Activated CD4-positive, alpha-beta T cell treated with anti-CD3 and anti-CD28 coated beads, Interleukin-2, amount 50 U/mL, for 4 hours (primary cell): ENCODE results near the gene ABCA8.
"Not testable (repeated sequence)": the region's sequence is repeated elsewhere in the genome, so short reads cannot be mapped to it uniquely, and the experiment has no call there.

Experiments
- DNase-seq, 2 experiments: peaks; one replicate each; pipeline ENCODE4 v3.0.0-alpha.2; 2020

ABCA8 gene

DNA sequence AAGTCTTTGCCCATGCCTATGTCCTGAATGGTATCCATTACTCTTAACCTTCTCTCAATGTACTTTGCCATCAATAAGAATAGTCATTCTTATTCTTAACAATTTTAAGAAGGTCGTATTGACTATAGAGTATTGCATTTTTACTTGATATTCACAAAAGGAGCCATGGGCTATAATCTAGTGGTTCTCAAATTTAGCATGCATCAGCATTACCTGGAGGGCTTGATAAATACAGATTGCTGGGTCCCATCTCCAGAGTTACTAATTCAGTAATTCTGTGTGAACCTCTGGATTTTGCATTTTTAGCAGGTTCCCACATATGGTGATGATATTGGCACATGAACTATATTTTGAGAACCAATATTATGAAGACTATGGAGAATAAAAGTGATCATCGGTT is 89.6 kb downstream of the ABCA8 start:
- DNase-seq, result no peak

DNA sequence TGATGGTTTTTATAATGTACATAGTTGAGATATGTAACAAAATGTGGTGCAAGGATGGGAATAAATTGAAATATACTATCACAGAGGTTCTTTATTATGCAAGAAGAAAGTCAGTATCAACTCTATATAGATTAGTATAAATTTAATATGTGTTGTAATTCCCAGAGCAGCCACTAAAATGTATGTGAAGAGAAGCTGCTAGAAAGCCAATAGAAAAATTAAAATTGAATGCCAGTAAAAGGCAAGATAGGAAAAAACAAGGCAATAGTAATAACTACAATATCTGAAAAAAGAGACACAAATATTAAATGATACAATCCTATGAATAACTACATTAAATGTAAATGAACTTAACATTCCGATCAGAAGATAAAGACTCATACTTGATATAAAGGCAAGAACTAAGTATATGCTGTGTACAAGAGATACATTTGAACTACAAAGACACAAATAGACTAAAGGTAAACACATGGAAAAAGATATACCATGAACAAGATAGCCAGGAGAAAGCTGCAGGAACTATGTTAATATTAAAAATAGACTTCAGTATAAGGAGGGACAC is 92.0 kb downstream of the ABCA8 start:
- no peak for DNase-seq

GRCh38 chr17:68861602-68862001 is 93.6 kb downstream of the ABCA8 start:
- DNase-seq, result no peak

DNA sequence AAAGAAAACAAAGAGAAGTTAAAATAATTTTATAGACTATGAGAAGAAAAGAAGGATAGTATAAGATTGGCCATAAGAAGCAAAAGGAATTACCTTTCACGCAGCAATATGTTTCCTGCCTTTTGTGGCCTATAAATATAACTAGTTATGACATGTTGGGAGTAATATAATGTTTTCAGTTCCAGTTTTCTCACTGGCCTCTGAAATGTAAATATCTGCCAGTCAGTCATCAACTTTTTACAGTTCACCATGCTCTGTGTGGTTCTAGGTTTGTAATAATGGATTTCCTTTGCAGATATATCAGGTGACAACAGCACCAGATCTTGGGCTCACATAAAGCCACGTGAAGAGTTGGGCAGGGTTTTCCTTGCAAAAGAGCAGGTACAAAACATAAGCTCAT is 94.3 kb downstream of the ABCA8 start:
- no peak for DNase-seq

DNA sequence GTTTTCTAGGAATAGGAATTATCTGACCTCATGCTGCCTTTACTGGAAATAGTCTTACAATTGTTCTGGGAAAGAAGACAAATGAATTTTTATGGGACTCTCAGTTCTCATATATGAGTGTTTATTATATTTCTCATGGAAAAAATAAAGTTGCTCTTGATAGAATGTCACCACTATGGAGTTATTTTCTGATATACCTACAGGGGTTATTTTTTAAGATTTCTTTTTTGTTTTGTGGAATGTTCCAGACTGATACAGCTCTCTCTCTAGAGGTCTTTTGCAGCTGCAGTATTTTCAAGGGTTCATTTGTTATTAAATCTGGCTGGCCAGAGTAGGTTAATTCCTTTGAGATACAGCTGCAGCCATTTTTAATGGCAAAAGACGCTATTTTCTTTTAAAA is 100.7 kb downstream of the ABCA8 start:
- DNase-seq, result no peak

DNA sequence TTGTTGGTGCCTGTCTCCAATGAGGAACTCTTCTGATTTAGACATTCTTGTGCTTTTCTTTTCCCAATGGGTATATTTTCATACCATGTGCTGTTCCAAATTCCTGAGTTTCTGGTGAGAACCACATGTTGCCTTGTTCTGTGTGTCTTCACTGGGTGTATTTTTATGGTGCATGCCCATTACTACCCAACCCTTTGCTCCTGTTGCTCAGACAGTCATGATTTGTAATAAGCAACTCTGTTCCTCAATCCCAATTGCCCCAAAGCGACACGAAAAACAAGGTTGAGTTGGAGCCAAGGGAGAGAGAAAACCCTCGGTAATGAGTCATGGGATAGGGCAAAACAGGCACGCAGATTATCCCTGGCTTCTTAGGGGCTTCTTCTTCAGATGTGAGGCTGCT is 101.8 kb downstream of the ABCA8 start:
- no peak for DNase-seq

- no peak for DNase-seq
Observed at GRCh38 chr17:68853036-68853435, 102.2 kb downstream of the ABCA8 start.

- no peak for DNase-seq
Observed at GRCh38 chr17:68851890-68852289, 103.3 kb downstream of the ABCA8 start.

DNA sequence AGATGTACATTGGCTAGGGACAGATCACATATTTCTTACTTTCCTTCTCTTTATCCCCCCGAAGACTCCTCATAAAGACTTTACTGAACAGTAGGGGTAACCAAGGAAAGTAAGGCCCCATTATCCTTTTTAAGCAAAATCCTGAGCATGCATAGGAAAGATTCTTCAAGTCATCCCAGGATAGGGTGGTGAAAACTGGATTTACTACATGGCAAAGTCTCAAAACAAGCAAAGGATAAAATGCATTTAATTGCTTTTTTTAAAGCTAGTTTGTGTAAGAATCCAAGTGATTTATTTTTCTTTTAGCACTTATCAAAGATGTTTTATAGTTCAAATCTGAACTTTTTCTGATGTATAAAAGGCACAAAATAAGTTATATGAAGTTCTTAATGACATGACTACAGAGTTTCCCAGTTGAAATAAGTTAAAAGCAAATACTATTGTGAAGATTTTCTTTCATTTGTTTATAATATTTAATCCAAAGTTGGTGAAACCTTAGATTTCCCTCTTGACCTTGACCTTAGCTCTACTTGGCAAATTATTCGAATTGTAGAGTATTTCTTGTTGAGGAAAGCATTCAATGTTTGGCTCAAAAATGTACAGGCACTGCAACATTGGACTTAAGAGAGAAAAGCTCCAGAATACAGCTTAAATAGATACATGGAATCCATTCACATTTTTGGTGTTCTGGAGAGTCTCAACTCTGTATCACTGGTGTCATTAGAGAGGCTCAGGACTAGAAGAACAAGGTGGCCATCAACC is 104.3 kb downstream of the ABCA8 start:
- DNase-seq, result no peak

DNA sequence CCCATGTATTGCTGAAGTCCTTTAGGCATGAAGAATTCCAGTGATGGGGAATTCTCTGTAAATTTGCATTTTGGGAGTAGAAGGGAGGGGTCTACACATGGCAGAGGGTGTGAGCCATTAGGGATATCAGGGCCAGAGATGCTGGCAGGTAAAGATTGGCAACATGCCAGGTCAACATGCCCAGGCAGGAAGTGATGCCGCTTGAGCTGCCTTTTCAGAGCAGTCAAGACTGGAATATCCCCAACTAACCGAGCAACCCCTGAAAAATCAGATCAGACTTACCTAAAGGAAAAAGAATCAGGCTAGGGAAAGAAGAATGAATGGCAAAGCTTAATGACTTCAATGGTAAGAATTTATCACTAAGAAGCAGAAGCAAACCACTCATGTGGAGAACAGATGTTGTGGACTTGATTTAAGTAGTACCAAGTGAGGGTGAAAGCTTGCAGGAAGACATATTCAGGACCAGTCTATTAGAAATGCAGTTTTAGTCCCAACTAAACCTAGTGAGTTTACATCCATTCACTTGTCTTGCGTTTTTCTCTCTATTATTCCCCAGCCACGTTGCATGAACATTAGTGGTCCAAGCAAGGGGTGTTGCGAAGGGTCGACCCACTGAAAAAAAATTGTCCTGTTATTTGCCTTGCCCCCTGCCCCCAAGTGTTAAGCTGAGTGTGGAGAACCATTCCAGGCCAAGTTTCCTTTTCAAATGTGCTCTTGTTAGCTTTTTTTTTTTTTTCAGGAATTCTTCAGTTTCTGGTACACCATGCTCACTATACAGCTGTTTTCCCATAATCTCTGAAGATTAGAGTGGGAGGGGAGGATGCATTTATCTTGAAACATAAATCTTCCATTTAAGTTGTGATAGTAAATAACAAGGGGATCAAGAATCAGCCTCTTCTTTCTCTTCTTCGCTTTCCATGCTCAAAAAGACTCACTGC is 105.2 kb downstream of the ABCA8 start:
- DNase-seq, result no peak

GRCh38 chr17:68847711-68848110 is 107.5 kb downstream of the ABCA8 start:
- DNase-seq, result no peak

DNA sequence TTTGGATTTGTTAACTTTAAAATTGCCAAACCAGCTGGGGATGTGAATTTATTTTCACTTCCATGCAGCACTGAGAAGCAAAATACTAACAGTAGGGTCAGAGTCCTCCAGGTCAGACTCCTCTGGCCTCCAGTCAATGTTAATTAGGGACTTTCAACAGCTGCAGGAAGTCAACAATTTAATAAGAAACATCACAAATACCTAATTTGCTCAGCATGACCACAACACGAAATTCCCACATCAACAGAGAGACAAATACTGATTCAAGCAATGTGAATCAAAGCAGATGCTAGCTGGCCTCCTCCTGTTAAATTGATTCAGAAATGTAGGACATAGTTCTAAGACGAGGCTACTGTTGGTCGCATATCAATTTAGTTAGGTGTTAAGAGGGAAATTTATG is 111.7 kb downstream of the ABCA8 start:
- DNase-seq, result no peak

DNA sequence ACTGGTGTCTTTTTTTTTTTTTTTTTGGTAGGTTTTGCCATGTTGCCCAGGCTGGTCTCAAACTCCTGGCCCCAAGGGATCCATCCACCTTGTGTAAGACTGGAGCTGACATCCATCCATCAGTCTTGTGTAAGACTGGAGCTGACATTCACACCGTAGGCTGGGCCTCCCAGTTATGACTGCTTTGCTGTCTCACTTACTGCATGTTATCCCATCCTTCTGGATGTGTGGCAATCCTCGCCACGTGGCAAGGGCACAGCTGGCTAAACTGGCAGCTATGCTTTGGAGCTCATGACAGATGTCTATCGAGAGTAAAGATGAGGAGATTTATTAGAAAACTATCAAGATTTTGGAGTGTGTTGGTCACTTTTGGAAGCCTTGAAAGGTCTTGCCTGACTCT is 115.1 kb downstream of the ABCA8 start:
- DNase-seq, result no peak

GRCh38 chr17:68835071-68835470 is 120.1 kb downstream of the ABCA8 start:
- no peak for DNase-seq

- DNase-seq, result no peak
Observed at GRCh38 chr17:68834328-68834836, 120.8 kb downstream of the ABCA8 start.

GRCh38 chr17:68832109-68832802 is 122.9 kb downstream of the ABCA8 start:
- no peak for DNase-seq

DNA sequence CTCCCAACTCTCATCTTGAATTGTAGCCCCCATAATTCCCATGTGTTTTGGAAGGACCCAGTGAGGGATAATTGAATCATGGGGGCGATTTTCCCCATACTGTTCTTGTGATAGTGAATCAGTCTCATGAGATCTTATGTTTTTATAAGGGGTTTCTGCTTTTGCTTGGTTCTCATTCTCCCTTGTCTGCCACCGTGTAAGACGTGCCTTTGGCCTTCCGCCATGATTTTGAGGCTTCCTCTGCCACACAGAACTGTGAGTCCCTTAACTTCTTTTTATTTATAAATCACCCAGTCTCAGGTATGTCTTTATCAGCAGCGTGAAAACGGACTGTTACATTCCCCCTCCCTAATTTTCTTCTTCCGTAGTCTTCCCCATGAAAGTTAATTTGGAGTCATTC is 124.0 kb downstream of the ABCA8 start:
- no peak for DNase-seq

DNA sequence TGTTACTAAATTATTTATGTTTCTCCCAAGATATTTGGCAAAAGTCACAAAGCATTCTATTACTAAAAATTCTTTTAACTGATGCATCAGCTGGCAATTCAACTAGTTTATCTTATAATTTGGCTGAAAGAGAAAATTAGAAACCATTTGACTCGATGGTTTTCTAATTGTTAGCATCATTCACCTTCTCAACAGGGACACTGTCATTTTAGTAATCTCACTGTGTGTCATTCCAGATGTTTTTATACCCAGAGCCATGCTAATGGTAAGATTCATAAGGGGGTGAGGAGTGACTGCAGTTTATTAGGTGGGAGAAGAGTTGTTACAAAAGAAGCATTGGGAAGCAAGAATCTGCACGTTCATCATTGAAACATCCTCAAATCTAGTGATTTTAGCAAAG is 124.9 kb downstream of the ABCA8 start:
- DNase-seq, result no peak

- DNase-seq, result no peak
Observed at GRCh38 chr17:68829211-68829610, 126.0 kb downstream of the ABCA8 start.

GRCh38 chr17:68824707-68825106 is 130.5 kb downstream of the ABCA8 start:
- DNase-seq, result no peak

DNA sequence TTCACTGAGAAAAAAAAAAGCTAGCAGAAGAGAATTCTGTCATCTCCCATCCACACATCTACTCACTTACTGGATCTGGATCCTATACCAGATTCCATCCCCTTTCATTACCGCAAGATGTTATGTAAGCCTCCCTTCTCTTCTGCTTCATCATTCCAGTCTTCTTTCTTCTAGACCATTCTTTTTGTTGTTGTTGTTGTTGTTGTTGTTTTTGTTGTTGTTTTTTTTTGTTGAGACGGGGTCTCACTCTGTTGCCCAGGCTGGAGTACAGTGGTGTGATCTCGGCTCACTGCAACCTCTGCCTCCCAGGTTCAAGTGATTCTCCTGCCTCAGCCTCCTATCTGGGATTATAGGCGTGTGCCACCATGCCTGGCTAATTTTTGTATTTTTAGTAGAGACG is 131.0 kb downstream of the ABCA8 start:
- not testable (repeated sequence) for DNase-seq

DNA sequence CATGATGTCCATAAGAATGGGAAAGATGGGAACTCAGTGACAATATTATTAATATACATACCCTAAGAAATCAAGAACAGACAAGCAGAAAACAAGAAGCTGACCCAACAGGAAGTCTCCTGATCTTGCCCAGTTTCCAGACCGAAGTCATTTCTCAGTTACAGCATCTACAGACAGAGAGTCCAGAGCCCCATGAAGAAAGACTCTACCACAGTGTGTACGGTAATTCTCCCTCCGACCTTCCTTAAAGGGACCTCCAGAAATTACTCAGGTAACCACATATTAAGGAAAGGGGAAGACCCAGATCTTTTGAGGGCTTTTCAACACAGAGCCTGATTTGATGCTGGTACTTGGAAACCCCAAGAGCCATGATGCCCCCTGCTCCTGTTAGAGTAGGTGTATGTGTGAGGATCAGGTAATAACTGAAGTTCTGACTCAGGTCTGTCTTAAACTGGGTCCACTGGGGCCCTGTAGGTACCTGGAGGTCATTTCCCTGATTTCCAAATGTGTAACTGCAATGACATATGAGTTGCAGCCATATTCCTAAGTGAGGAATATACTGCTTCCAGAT is 132.4 kb downstream of the ABCA8 start:
- DNase-seq, result no peak
